SK-N-SH treated with all-trans-retinoic acid at 6 μM for 48 hours (cell line): ENCODE data around the gene SMARCE1.

Experiments used
- ARNTL ChIP-seq: fragments of 450-650 bp; formaldehyde crosslinking; IDR thresholded peaks from 2 replicates; pipeline ENCODE4 v1.5.0; 2020; ENCODE audit warnings: low read depth, mild to moderate bottlenecking, moderate library complexity, borderline replicate concordance
- CSRNP3 ChIP-seq: fragments of 250-450 bp; sonication (Bioruptor Pico); IDR thresholded peaks from 2 replicates; pipeline ENCODE4 v1.5.1; 2021; ENCODE audit warnings: mild to moderate bottlenecking, moderate library complexity
- GLIS3 ChIP-seq: fragments of 250-450 bp; sonication (Bioruptor Pico); IDR thresholded peaks from 2 replicates; pipeline ENCODE4 v1.5.0; 2020; ENCODE audit warnings: mild to moderate bottlenecking, moderate library complexity
- PATZ1 ChIP-seq: fragments of 250-450 bp; sonication (Bioruptor Pico); IDR thresholded peaks from 2 replicates; pipeline ENCODE4 v1.8.0; 2020; ENCODE audit warnings: mild to moderate bottlenecking, moderate library complexity, borderline replicate concordance
- ZFP3 ChIP-seq: fragments of 250-450 bp; sonication (Bioruptor Pico); IDR thresholded peaks from 2 replicates; pipeline ENCODE4 v1.5.0; 2020; ENCODE audit warnings: mild to moderate bottlenecking, moderate library complexity
- ZFP30 ChIP-seq: fragments of 450-650 bp; formaldehyde crosslinking; IDR thresholded peaks from 2 replicates; pipeline ENCODE4 v1.5.0; 2022; ENCODE audit warnings: mild to moderate bottlenecking, moderate library complexity
- ZNF70 ChIP-seq: fragments of 450-650 bp; formaldehyde crosslinking; IDR thresholded peaks from 2 replicates; pipeline ENCODE4 v1.5.0; 2020; ENCODE audit warnings: mild to moderate bottlenecking, moderate library complexity

GRCh38 chr17:40678902-40679522, 31.4 kb upstream of the SMARCE1 start:
- TF ChIP-seq ZFP30 (no peak), GLIS3 (CRISPR knock-in tag) (no peak), ZNF70 (no peak), ARNTL (CRISPR knock-in tag) (no peak), ZFP3 (no peak), PATZ1 (CRISPR knock-in tag) (no peak), CSRNP3 (CRISPR knock-in tag) (no peak)
